ENCODE measurements around the gene TMEM51.
"Not testable (repeated sequence)": the region's sequence is repeated elsewhere in the genome, so short reads cannot be mapped to it uniquely, and the experiment has no call there.

TMEM51 gene

GRCh38 chr1:15175324-15176094, 22.0 kb downstream of the TMEM51 start:
- DNase-seq (ENCODE audit: insufficient read length, low spot score); FAIRE-seq: not testable (repeated sequence)

GRCh38 chr1:15176120-15176519, 22.6 kb downstream of the TMEM51 start:
- DNase-seq (ENCODE audit: insufficient read length, low spot score) (no peak), FAIRE-seq (no peak)

- no peak for FAIRE-seq
- no peak for DNase-seq (ENCODE audit: insufficient read length, low spot score)
These were observed 23.5 kb downstream of the TMEM51 start for GRCh38 chr1:15176898-15177665.

GRCh38 chr1:15177710-15178166, 24.2 kb downstream of the TMEM51 start:
- DNase-seq (ENCODE audit: insufficient read length, low spot score), result no peak
- FAIRE-seq, result no peak

GRCh38 chr1:15178571-15179484, 25.3 kb downstream of the TMEM51 start:
- FAIRE-seq (no peak), DNase-seq (ENCODE audit: insufficient read length, low spot score) (no peak)

- no peak for DNase-seq (ENCODE audit: insufficient read length, low spot score)
- FAIRE-seq, result no peak
These were observed 25.9 kb downstream of the TMEM51 start for GRCh38 chr1:15179485-15179883.

- no peak for DNase-seq (ENCODE audit: insufficient read length, low spot score)
- no peak for FAIRE-seq
These were observed 26.6 kb downstream of the TMEM51 start for GRCh38 chr1:15180189-15180588.

GRCh38 chr1:15180945-15181523, 27.5 kb downstream of the TMEM51 start:
- FAIRE-seq, result no peak
- DNase-seq (ENCODE audit: insufficient read length, low spot score), result no peak

GRCh38 chr1:15181564-15181963, 28.0 kb downstream of the TMEM51 start:
- no peak for FAIRE-seq
- no peak for DNase-seq (ENCODE audit: insufficient read length, low spot score)

- FAIRE-seq (no peak), DNase-seq (ENCODE audit: insufficient read length, low spot score) (no peak)
These were observed 31.1 kb downstream of the TMEM51 start for GRCh38 chr1:15184436-15185241.

- DNase-seq (ENCODE audit: insufficient read length, low spot score), result no peak
- FAIRE-seq, result no peak
These were observed 32.1 kb downstream of the TMEM51 start for GRCh38 chr1:15185617-15186016.

- FAIRE-seq (no peak), DNase-seq (ENCODE audit: insufficient read length, low spot score) (no peak)
These were observed 32.7 kb downstream of the TMEM51 start for GRCh38 chr1:15186073-15186845.

- DNase-seq (ENCODE audit: insufficient read length, low spot score) (no peak), FAIRE-seq (no peak)
These were observed 33.3 kb downstream of the TMEM51 start for GRCh38 chr1:15186846-15187151.

GRCh38 chr1:15187175-15188129, 33.9 kb downstream of the TMEM51 start:
- FAIRE-seq (no peak), DNase-seq (ENCODE audit: insufficient read length, low spot score) (no peak)

- FAIRE-seq, result no peak
- no peak for DNase-seq (ENCODE audit: insufficient read length, low spot score)
These were observed 34.6 kb downstream of the TMEM51 start for GRCh38 chr1:15188130-15188524.

GRCh38 chr1:15188678-15189077, 35.1 kb downstream of the TMEM51 start:
- DNase-seq (ENCODE audit: insufficient read length, low spot score), result no peak
- FAIRE-seq, result no peak

- FAIRE-seq, result no peak
- DNase-seq (ENCODE audit: insufficient read length, low spot score), result no peak
These were observed 36.3 kb downstream of the TMEM51 start for GRCh38 chr1:15189692-15190370.

- FAIRE-seq, result no peak
- DNase-seq (ENCODE audit: insufficient read length, low spot score), result no peak
These were observed 37.7 kb downstream of the TMEM51 start for GRCh38 chr1:15191267-15191666.

All from GM19239 (cell line).